Aorta (tissue), 5 donors: Measurements from ENCODE around the gene LDLRAD4. TPM values are rescaled to one million over a fixed set of nuclear protein-coding genes. Genes with fewer than 3 reads are reported as not detected.
A peak's percentile ranks its signal among the peaks of the same experiment; 100 is the strongest.

Experiments
- ATAC-seq: fragments of 200-7000 bp; cut with Tn5 transposase; one replicate; pipeline ENCODE4 v1.9.1; 2022; ENCODE audit warnings: moderate library complexity; ENCODE audit not compliant: low FRiP score
- DNase-seq, 2 donors: peaks; one replicate each; pipeline ENCODE4 v3.0.0-alpha.2; 2020
- H3K27ac ChIP-seq, 2 donors: one replicate each; pipeline ENCODE4 v1.5.1; 2013; ENCODE audit warnings: low read length in 2 of 2, mild to moderate bottlenecking in 2 of 2, moderate library complexity in 2 of 2, control low read depth in 1 of 2, inconsistent platforms in 1 of 2, low read depth in 1 of 2
- H3K27me3 ChIP-seq, 2 donors: one replicate each; pipeline ENCODE4 v1.6.1; 2013; ENCODE audit warnings: control low read depth in 1 of 2, low read length in 1 of 2, mild to moderate bottlenecking in 1 of 2, moderate library complexity in 1 of 2; ENCODE audit not compliant: insufficient read depth in 2 of 2, control insufficient read depth in 1 of 2
- H3K36me3 ChIP-seq, 2 donors: one replicate each; pipeline ENCODE4 v1.6.1; 2013; ENCODE audit warnings: control low read depth in 1 of 2, low read length in 1 of 2, mild to moderate bottlenecking in 1 of 2; ENCODE audit not compliant: insufficient read depth in 2 of 2, control insufficient read depth in 1 of 2
- H3K4me1 ChIP-seq, 2 donors: one replicate each; pipeline ENCODE4 v1.6.1; 2013; ENCODE audit warnings: low read length in 2 of 2, control low read depth in 1 of 2, mild to moderate bottlenecking in 1 of 2, moderate library complexity in 1 of 2; ENCODE audit not compliant: insufficient read depth in 2 of 2, control insufficient read depth in 1 of 2
- H3K4me3 ChIP-seq, 2 donors: one replicate each; pipeline ENCODE4 v1.5.1; 2013; ENCODE audit warnings: low read length in 2 of 2, control low read depth in 1 of 2, mild to moderate bottlenecking in 1 of 2
- H3K9me3 ChIP-seq: one replicate; pipeline ENCODE4 v1.6.1; 2013; ENCODE audit warnings: mild to moderate bottlenecking, low read length; ENCODE audit not compliant: control insufficient read depth
- WGBS, 2 donors: extraction: QIAGEN DNeasy Blood & Tissue Kit; methylation state at CpG; one replicate each; pipeline ENCODE4 v1.1.7; 2013; 5-methylcytosine and 5-hydroxymethylcytosine counted together
- intact Hi-C, 2 donors: fragments of 100-400 bp; cut with DNase I; formaldehyde crosslinking; loops; one replicate each; pipeline versions ENCODE4 v1.14.2 to v1.15.0; 2022
- polyA plus RNA-seq, 2 donors: library from polyadenylated mRNA; stranded (reverse); fragments of 200-250 nt; gene quantifications; one replicate each; pipeline ENCODE4 v1.2.3, GENCODE V29; 2013
- total RNA-seq, 2 donors: library from RNA; stranded (reverse); fragmentation: NEBNext Ultra II Directional; extraction: Animal tissue kit (Norgen Biotek cat#: 25700); gene quantifications; one replicate each; pipeline ENCODE4 v1.2.1, GENCODE V29; 2021
- donor health status: healthy with polysubstance abuse.
- donor health status: Bipolar disorder and iron deficiency.
- donor health status: DM: no; HTN: no; CAD: no.
- donor health status: DM: no; HTN: no; CAD: no.
- donor health status: DM: yes; HTN: yes; CAD: no.

LDLRAD4 gene
- total and polyA plus RNA-seq, 4 donors, result 7.0 to 112 (median 36.9) TPM

GRCh38 chr18:13501543-13501887 is 283.0 kb downstream of the LDLRAD4 start:
- no peaks in the 10 kb centered on the region for H3K9me3 ChIP-seq
- ATAC-seq, result peak; percentile 27
- peaks cover 3 to 5% of the 10 kb centered on the region in 2 donors for H3K4me1 ChIP-seq
- intact Hi-C loops, result loop anchor here (5.0 to 10.0 kb wide), 4 partner anchors 64 to 237 kb away; no protein-coding TSS in a partner anchor
- H3K27ac ChIP-seq, result peak overlapping the region; percentile 73 to 92
- H3K27me3 ChIP-seq, result no peaks in the 10 kb centered on the region
- DNase-seq, result no peak
- 3 to 7% methylated on average over 6 of the region's 6 CpGs for WGBS, 2 donors
- peak overlapping the region in 1 of 2 donors; percentile 21 for H3K4me3 ChIP-seq
- no peaks in the 10 kb centered on the region for H3K36me3 ChIP-seq

GRCh38 chr18:13501891-13502290 is 283.3 kb downstream of the LDLRAD4 start:
- H3K27me3 ChIP-seq, result no peaks in the 10 kb centered on the region
- H3K36me3 ChIP-seq, result no peaks in the 10 kb centered on the region
- WGBS, 2 donors, result 8 to 10% methylated on average over 8 of the region's 8 CpGs
- H3K4me3 ChIP-seq, result peak overlapping the region in 1 of 2 donors; percentile 21
- peak overlapping the region; percentile 73 to 80 for H3K27ac ChIP-seq
- H3K9me3 ChIP-seq, result no peaks in the 10 kb centered on the region
- ATAC-seq, result peak; percentile 47
- DNase-seq, result no peak
- H3K4me1 ChIP-seq, result peaks cover 3 to 5% of the 10 kb centered on the region in 2 donors
- intact Hi-C loops, result loop anchor here (5.0 to 10.0 kb wide), 4 partner anchors 65 to 237 kb away; no protein-coding TSS in a partner anchor

- peaks cover 3 to 5% of the 10 kb centered on the region in 2 donors for H3K4me1 ChIP-seq
- no peaks in the 10 kb centered on the region for H3K36me3 ChIP-seq
- ATAC-seq, result peak; percentile 5
- no peaks in the 10 kb centered on the region for H3K27me3 ChIP-seq
- H3K27ac ChIP-seq, result peak overlapping the region; percentile 6 to 74
- intact Hi-C loops, result loop anchor here (5.0 to 10.0 kb wide), 4 partner anchors 65 to 238 kb away; no protein-coding TSS in a partner anchor
- H3K4me3 ChIP-seq, result no peak overlapping the region
- DNase-seq, result no peak
- 9 to 14% methylated on average over 8 of the region's 8 CpGs for WGBS, 2 donors
- H3K9me3 ChIP-seq, result no peaks in the 10 kb centered on the region
Observed at GRCh38 chr18:13502585-13502984, 284.0 kb downstream of the LDLRAD4 start.

- intact Hi-C loops, result loop anchor here (5.0 to 10.0 kb wide), 4 partner anchors 67 to 239 kb away; no protein-coding TSS in a partner anchor
- no peak for ATAC-seq
- Histone ChIP-seq H3K4me3 (no peak overlapping the region), H3K4me1 (peaks cover 3 to 5% of the 10 kb centered on the region in 2 donors), H3K9me3 (no peaks in the 10 kb centered on the region), H3K36me3 (no peaks in the 10 kb centered on the region), H3K27me3 (no peaks in the 10 kb centered on the region), H3K27ac (peak overlapping the region in 1 of 2 donors; percentile 41)
- no peak for DNase-seq
- WGBS, 2 donors, result 51 to 53% methylated on average over 6 of the region's 6 CpGs
Observed at GRCh38 chr18:13503836-13504235, 285.3 kb downstream of the LDLRAD4 start.

GRCh38 chr18:13505780-13506345 is 287.3 kb downstream of the LDLRAD4 start:
- 85 to 88% methylated on average over 12 of the region's 12 CpGs for WGBS, 2 donors
- Histone ChIP-seq H3K4me1 (peaks cover 3 to 5% of the 10 kb centered on the region in 2 donors), H3K27me3 (no peaks in the 10 kb centered on the region), H3K9me3 (no peaks in the 10 kb centered on the region), H3K4me3 (no peak overlapping the region), H3K27ac (no peak overlapping the region), H3K36me3 (no peaks in the 10 kb centered on the region)
- DNase-seq (no peak), ATAC-seq (no peak)
- intact Hi-C loops, result loop anchor here in 1 of 2 donors (10.0 kb wide), 1 partner anchor 241 kb away; no protein-coding TSS in a partner anchor

- Histone ChIP-seq H3K4me1 (peaks cover 3 to 9% of the 10 kb centered on the region in 2 donors), H3K4me3 (no peak overlapping the region), H3K27ac (no peak overlapping the region), H3K36me3 (no peaks in the 10 kb centered on the region), H3K9me3 (no peaks in the 10 kb centered on the region), H3K27me3 (no peaks in the 10 kb centered on the region)
- ATAC-seq (no peak), DNase-seq (no peak)
- WGBS, 2 donors, result 94% methylated on average over 2 of the region's 2 CpGs
- intact Hi-C loops, result no loop called here
Observed at GRCh38 chr18:13510594-13510993, 292.0 kb downstream of the LDLRAD4 start.

GRCh38 chr18:13511961-13512577 is 293.5 kb downstream of the LDLRAD4 start:
- 59 to 61% methylated on average over 6 of the region's 6 CpGs for WGBS, 2 donors
- no peak for ATAC-seq
- intact Hi-C loops, result no loop called here

GRCh38 chr18:13513021-13513420 is 294.5 kb downstream of the LDLRAD4 start:
- Histone ChIP-seq H3K4me1 (peaks cover 3 to 9% of the 10 kb centered on the region in 2 donors), H3K4me3 (no peak overlapping the region), H3K27ac (no peak overlapping the region), H3K36me3 (peaks cover 0 to 6% of the 10 kb centered on the region in 2 donors), H3K9me3 (no peaks in the 10 kb centered on the region), H3K27me3 (no peaks in the 10 kb centered on the region)
- ATAC-seq (peak; percentile 55), DNase-seq (no peak)
- 5 to 7% methylated on average over 4 of the region's 4 CpGs for WGBS, 2 donors
- intact Hi-C loops, result no loop called here

More at GRCh38 chr18:13511961-13512577, 293.5 kb downstream of the LDLRAD4 start:
- Histone ChIP-seq H3K27me3 (no peaks in the 10 kb centered on the region), H3K36me3 (peaks cover 0 to 3% of the 10 kb centered on the region in 2 donors), H3K4me1 (peaks cover 3 to 9% of the 10 kb centered on the region in 2 donors), H3K4me3 (no peak overlapping the region), H3K27ac (no peak overlapping the region), H3K9me3 (no peaks in the 10 kb centered on the region)
- DNase-seq, result no peak

- DNase-seq (no peak), ATAC-seq (no peak)
- H3K27me3 ChIP-seq, result no peaks in the 10 kb centered on the region
- 82 to 83% methylated on average over 5 of the region's 5 CpGs for WGBS, 2 donors
- peaks cover 3 to 9% of the 10 kb centered on the region in 2 donors for H3K4me1 ChIP-seq
- H3K4me3 ChIP-seq, result no peak overlapping the region
- intact Hi-C loops, result no loop called here
- H3K36me3 ChIP-seq, result peaks cover 0 to 6% of the 10 kb centered on the region in 2 donors
- no peak overlapping the region for H3K27ac ChIP-seq
- no peaks in the 10 kb centered on the region for H3K9me3 ChIP-seq
Observed at GRCh38 chr18:13513481-13513880, 294.9 kb downstream of the LDLRAD4 start.
